GOT3 (cell line): ENCODE measurements around the gene HPCAL4.

Experiments used
- DNase-seq: peaks from one replicate; lab custom pipeline; 2025; ENCODE audit warnings: mixed read lengths; lab: John Stamatoyannopoulos, UW

HPCAL4 gene

DNA sequence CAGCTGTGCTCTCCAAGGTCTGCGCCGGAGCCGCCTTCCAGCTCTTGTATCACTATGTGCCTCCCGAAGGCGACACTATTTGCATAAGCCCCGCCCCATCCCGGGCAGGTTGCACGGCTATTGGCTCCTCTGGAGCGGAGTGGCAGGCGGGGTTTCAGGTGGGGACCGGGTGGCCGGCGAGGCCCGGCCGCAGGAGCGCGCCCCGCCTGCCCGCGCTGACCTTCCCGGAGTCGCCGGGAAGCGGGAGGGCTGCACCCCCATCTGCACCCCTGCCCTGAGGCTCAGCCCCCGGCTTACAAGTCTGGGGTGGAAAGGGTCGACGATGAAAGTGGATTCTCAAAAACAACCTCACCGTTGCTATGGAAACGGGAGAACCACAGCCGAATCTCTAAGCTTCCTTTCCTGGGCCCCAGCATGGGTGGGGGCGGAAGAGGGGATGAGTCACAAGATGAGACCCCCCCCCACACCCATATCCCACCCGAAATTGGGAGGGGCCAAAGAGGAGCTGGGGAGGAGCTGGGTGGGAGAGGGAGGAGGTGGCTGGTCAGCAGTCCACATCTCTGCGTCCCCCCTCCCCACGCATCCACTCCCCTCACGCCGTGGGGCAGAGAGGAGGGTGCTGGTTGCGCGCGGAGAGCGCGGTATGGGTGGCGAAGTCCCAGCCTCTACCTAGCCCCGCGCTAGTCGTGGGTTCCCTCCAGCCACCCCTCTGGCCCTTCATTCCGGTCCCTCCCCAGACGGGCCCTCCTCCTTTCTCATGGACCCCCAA, at the start of gene HPCAL4:
Gene HPCAL4 (minus strand): TSS at position 51 of the 769 bp plus-strand sequence. CDS start 6,830 bp downstream, outside the sequence.
- DNase-seq: peak; percentile 28

DNA sequence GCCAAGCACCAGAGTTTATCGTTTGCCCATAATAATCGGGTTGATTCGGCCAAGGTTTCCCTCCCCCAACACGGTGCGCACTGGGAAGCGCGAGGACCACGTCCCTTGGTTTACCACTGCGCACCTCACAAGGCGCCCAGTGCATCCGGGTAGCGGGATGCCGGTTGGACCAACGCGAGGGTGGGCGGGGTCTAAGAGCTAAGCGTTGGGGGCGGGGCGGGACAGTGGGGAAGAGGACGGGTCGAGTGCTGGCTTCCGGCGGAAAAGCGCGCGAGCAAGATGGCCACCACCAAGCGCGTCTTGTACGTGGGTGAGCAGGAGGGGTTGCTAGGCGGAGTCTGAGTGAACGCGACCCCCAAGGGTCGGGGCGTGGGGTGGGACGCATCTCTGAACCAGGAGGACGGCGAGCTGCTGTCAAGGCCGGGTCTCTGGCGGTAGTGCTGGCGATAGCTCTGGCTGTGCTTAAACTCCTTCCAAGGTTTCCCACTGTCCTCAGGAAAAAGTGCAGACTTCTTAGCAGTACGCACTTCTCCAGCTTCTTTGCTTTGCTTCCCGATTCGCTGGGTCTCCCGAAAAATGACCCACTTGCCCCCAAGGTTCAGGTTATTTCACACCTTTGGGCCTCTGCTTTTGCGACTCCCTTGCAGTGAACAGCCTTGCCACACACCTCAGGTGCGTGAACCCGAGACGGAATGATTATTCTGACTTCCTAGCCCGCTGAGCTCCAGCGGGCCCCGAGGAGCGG, 47.6 kb upstream of the HPCAL4 start, which contains the start of gene PPIE:
Gene PPIE (plus strand): TSS at position 261 of the 745 bp plus-strand sequence. CDS start 19 bp downstream, at position 280.
- DNase-seq: peak; percentile 60

DNA sequence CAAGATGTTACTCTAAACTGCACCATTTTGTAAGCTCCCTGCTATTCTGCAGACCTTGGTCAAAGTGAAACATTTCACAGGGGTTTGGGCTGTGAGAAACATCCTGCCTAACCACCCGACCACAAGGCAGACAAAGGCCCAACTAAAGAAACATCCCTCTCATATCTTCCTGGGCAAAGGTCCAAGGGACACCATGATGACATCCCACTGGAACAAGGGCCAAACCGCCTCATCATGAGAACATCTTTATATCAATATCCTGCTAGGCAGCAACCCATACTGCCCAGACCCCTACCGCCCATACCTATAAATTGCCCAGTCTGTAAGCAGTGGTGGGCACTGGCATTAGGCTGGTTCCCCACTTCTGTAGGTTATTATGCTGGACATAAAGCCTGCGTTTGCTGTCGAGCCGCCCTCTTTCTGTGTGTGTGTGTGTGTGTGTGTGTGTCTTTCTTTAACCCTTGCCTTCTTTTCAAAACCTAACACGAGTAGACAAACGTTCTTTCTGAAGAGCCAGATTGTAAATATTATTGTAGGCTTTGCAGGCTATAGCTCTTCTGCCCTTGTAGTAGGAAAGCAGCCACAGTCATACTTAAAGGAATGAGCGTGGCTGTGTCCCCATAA, 46.4 kb upstream of the HPCAL4 start:
- no peak for DNase-seq

DNA sequence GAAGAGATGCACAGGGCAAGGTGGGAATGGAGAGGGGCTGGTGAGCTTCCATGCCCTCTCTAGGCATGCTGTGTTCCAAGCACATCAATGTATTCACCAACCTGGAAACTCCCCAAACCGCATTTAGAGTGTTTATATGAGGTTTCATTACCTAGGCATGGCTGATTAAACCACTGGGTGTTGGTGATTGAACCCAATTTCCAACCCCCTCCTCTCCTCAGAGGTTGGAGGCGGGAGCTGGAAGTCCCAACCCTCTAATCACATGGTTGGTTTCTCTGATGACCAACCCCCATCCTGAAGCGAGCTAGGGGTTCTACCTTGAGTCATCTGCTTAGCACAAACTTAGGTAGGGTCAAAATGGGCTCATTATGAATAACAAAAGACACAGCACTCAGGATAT, 44.5 kb upstream of the HPCAL4 start:
- DNase-seq: no peak

DNA sequence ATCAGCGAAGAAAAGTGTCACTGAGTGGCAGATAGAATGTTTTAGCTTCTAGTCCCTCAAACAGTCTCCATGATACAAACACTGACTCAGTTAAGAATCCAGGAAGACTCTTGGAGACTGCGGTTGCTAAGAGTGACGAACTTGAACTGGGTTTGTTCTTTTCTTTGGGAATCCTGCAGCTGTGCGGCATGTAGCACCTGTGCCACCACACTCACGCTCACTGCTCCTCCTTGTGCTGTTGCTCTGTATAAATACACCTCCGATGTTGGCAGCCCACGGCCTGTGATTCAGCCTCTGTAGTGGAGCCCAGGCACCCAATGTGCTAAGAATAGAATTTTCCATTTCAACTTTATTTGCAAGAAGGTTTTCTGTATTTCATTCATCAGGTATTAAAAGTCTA, 41.9 kb upstream of the HPCAL4 start:
- no peak for DNase-seq

DNA sequence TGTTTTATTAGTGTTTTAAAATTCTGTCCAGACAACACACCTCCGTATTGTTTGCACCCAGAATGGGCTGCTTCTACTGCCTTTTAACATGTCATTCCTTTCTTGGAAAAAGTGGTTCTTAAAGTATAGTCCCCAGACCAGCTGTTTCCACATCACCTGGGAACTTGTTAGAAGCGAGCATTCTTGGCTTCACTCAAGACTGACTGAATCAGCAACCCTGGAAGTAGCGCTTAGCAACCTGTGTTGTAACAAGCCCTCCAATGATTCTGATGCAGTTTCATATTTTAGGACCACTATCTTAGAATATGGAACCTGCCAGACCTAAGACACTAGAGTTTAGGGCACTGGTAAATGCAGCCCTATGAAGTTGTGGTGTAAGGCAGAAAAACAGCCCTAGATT, 41.5 kb upstream of the HPCAL4 start:
- no peak for DNase-seq

DNA sequence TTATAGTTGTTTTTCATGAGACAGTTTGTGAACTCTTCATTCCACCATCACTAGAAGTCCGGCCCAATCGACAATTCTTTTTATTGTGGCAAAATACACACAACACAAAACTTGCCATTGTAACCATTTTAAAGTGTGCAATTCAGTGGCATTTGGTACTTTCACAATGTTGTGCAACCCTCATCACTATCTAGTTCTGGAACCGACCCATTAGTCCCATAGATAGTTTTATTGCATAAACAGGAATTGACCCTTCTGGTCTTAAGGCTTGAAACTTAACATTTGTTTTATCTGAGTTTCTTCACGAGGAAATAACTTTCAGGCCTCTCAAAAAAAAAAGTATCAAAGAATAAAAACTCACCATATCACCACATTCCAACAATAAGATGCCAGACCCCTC, 38.6 kb upstream of the HPCAL4 start:
- DNase-seq: no peak

DNA sequence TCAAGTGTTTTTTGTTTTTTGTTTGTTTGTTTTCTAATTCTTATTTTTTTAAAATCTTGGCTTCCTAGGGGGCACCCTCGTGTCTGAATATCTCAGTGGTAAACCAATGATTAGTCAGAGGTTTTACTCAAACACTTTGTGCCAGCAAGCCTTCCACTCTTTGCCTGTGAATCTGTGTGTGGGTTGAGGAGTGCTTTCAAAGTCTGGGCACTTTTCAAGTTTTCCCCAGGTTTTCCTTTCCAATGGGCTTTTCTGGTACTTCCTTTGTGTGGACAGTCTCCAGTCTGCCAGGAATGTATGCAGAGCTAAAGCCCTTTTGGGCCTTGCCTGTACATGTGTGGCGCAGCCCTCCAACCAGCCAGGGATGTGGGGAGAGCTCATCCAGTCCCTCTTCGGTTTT, 37.8 kb upstream of the HPCAL4 start:
- no peak for DNase-seq

DNA sequence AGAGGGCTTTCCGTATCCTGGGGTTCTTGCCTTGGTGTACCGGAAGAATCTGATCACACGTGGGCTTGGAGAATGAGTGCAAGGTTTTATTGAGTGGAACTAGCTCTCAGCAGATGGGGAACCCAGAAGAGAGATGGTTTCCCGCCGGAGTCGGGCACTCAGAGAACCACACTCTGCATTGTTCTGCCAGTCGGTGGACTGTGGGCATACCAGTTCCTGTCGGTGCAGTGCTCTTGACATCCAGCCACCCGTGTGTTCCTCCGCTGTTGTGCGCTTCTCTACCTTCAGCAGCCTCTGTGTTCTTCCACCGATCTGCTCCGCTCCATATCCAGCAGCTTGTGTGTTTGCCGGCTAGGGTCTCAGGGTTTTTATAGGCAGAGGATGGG, 36.7 kb upstream of the HPCAL4 start:
- no peak for DNase-seq

DNA sequence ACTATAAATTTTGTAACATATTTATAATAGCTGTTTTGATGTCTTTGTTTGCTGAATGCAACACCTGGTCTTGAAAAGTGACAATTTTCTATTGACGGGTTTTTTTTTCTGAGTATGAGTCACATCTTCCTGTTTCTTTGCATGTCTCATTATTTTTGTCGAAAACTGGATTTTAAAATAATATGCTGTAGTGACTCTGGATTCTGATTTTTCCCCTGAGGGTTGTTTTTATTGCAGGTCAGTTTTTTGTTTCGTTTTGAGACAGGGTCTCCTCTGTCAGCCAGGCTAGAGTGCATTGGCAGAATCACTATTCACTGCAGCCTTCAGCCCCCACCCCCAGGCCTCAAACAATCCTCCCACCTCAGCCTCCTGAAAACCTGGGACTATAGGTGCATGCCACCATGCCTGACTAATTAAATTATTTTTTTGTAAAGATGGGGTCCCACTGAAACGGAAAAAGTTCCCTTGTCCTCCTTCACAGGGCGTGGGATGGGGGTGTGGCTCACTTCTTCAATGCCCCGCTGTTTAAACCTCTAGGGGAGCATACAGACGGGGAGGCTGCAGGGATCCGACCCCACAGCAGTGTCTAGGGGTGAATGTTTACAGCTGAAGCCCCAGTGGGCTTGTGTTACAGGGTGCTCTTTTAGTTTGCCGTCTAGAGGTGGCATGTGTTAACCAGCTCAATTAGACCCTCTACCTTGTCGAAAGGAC, 36.1 kb upstream of the HPCAL4 start:
- no peak for DNase-seq

DNA sequence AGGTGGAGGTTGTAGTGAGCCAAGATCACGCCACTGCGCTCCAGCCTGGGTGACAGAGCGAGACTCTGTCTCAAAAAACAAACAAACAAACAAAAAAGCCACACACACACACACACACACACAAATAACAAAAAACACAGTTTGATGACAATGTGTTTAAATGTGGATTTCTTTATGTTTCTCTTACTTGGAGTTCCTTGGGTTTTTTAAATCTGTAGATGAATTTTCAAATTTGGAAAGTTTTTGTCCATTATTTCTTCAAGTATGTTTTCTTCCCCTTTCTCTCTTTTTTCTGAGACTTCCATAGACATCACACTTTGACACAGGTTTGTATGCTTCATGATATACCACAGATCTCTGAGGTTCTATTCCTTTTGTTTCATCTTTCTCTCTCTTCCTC, 35.4 kb upstream of the HPCAL4 start:
- no peak for DNase-seq

DNA sequence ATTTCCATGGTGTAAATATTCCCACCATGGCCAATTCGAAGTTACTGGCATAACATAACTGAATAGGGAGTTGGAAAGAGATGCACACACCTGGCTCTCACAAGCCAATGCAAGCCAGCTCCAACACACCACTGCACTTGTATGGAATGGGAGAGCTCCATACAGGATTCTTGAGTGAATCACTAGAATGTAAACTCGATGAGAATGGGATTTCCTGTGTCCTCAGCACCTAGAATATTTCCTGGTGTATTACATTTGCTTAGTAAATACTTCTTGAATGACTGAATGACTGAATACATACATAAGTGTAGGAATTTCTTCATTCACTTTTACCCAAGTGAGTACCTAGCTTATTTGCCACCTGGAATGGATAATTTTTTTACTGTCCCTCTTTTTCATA, 31.3 kb upstream of the HPCAL4 start:
- DNase-seq: no peak

DNA sequence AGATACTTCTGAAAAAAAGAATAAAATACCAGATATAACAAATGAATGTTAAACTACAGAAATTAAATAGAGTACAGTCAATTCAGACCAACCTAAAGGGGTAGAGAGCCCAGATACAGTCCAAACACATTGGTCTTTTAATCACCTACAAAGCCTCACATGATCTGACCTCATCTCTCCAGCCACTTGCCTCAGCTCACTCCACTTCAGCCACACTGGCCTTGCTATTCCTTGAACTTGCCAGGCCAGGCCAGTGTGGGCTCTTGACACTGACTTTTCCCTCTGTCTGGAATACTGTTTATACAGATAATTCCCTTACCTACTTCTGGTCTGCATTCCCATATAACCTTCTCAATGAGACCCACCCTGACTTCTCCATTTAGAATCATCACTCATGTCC, 30.4 kb upstream of the HPCAL4 start:
- no peak for DNase-seq

DNA sequence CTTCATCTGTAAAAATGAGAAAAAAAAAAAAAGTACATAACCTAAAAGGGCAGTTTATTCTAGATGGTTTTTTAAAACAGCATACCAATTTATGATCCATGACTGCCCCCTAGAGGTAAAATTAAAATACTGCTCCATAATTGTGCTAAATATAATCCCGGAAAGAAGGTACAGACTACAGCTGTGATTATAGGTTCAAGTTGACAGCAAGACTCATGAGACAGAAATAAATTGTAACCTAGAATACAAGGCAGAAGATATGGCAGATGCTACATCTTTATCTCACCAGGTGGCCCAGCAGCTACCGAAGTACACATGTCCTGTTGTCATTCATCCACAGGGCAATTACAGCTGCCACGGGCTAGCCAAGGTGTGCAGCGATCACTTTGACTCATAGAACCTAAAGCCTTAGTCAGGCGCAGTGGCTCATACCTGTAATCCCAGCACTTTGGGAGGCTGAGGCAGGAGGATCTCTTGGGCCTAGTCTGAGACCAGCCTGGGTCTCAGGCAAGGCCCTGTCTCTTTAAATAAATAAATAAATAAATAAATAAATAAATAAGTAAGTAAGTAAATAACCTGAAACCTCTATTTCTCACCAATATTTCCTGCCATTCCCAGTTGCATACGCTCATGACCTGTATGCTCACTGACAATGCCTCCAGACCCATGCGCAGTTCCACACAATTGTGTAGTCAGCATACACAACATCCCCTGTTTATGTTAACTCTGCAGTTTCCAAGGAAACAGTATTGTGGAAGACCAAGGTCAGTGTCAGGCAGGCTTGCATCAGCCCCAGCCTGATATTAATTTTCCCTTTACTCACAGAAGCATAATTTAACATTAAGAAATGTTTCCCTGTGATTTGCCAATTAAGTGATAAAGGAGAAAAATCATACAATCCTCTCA, 29.1 kb upstream of the HPCAL4 start:
- no peak for DNase-seq

DNA sequence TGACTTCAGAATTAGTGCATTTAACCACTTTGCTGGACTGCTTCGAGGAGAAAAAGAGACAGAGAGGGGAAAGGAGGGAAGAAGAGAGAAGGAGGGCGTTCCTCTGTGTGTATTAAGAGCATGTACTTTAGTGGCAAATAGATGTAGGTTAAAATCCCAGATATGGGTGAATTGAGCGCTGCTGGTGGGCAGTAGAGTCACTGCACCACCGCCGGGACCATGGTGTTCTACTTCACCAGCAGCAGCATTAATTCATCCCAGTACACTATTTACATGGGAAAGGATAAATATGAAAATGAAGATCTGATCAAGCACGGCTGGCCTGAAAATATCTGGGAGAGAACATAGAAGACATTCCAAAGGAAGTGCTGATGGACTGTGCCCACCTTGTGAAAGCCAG, 26.6 kb upstream of the HPCAL4 start:
- DNase-seq: no peak

DNA sequence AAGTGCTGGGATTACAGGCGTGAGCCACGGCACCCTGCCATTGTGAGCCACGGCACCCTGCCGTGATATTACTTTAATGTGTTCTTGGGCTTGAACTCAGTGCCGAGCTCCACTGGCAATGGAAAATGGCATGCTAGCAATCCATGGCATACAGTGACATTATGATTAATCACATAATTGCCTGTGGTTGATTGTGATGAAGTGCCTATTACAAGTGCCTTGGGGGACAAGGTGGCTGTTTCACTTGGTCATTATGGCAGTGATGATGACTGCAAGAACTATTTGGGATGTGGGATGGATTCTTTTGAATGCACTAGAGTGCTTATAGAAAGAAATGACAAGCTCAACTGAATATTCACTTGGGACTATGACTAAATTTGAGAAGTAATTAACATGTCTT, 22.3 kb upstream of the HPCAL4 start:
- DNase-seq: no peak

DNA sequence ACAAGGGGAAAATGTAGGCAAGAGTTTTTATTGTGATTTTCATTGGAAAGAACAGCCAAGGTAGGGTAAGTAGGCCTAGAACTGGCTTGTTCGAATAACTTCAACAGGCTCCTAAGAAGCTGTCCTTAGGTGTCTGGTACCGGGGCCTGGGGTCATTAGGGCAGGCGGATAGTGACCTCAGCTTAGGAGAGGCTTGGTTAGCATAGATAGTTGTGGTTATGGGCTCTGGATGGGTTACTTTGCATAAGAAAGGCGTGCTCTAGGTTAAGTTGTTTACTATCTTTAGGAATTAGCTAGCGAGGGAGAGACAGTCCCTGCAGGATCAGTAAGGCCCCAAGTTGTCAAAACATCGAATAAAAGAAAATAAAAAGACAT, 20.7 kb upstream of the HPCAL4 start:
- no peak for DNase-seq

DNA sequence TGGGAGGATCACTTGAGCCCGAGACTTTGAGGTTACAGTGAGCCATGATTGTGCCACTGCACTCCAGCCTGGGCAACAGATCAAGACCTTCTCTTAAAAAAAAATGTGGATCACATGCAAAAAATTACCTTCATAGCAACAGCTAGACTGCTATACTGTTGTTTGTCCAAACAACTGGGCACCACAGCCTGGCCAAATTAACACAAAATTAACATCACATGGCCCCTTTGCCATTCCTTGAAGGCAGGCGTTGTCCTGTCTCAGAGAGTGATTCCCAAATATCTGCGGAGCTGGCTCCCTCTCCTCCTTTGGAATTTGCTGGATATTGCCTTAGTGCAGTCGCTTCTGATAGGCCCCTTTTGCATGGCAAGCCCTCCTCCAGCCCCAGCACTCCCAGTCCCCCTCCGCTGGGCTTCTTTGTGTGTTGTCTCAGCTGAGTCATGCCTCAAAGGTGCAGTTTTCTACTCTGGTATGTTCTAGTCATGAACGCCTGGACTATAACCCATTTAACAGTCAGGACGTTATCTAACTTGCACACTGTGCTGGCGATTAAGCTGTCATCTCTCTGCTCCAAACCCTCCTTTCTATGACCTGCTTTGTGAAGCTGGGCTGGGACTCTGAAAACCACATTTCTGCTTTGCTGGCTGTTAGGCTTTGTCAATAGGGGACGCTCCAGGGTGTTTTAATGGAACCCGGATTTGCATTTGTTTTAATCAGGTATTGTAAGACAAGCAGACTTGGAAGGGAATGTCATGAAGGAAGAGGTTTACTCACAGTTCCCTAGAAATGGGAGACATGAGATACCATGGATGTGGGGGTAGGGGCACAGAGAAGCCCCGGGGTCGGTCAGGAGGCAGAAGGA, 20.1 kb upstream of the HPCAL4 start:
- no peak for DNase-seq

DNA sequence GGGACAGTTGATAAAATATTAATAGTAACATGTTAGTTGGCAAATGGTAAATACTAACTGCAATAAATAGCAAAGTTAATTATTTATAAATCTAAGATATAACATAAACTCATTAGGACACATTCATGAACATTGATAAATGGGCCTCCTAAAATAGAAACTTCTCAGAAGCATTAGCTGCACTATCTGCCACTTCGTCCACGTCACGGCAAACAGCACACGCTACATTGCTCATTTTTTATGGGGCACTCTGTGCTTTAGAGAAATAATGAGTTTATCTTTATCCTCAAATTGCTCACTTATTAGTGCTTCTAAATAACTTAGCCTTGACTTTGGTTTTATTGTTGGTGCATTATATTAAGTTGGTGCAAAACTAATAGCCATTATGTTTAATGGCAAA, 16.3 kb upstream of the HPCAL4 start:
- no peak for DNase-seq

DNA sequence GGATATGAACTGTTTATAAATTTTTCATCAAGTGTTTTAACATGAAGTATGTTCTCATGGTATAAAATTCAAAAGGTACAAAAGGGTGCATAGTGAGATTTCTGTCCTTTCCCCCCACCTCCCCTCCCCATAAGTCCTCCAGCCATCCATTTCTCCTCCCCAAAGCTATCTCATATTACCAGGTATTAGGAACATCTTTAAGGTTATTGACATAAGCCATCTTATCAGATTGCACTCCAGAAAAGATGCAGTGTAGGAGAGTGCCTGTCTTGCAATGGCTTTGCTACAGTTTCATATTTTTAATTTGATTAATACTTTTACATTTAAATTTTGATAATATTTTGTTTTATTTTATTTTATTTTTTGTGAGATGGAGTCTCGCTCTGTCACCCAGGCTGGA, 13.5 kb upstream of the HPCAL4 start:
- DNase-seq: no peak
